Articular chondrocyte of knee joint (primary cell): ENCODE data around the gene ACTR6. TPM values are rescaled to one million over a fixed set of nuclear protein-coding genes. Genes with fewer than 3 reads are reported as not detected.

Experiments
- small RNA-seq: library from RNA; depleted of rRNA; stranded (forward); fragments of <200 nt; gene quantifications from one replicate; pipeline ENCODE3, GENCODE V24; 2012
- total RNA-seq: library from RNA; depleted of rRNA; stranded (reverse); fragments of >200 nt; gene quantifications from 2 replicates; pipeline ENCODE4 v1.2.3, GENCODE V29; 2012

Gene ACTR6
- total RNA-seq = 20.3 and 37.9 TPM in 2 replicates

DNA sequence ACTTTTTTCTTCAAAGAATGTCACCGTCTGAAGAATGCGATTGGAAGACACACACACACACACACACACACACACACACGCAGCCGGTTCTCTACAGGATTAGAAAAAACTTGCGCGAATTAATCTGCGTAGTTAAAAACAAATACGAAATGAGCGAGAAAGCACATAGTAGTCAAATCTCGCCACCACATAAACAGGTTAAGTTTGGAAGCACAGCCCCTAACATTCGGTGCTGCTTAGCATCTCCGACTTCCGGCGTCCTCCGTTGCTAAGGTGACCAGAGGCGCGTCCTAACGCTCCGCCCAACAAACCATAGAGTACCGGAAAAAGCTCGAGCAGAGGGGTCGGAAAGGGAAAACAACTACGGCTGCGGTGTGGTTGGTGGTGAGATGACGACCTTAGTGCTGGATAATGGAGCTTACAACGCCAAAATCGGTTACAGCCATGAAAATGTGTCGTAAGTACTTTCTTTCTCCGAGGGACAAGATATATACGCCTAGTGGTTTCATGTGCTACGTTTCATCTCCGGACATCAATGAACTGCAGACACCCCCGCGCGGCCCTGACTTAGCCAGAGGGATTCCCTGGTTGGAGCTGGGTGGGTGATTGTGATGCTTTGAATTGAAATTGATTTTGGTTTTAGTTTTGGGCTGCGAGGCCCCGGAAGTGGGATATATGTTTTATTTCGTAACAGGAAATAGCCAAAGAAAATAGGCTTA, at the start of gene ACTR6:
Gene ACTR6, plus strand, starts transcription at position 353 of the 719 bp plus-strand sequence. Its CDS starts 37 bp downstream, at position 390.

DNA sequence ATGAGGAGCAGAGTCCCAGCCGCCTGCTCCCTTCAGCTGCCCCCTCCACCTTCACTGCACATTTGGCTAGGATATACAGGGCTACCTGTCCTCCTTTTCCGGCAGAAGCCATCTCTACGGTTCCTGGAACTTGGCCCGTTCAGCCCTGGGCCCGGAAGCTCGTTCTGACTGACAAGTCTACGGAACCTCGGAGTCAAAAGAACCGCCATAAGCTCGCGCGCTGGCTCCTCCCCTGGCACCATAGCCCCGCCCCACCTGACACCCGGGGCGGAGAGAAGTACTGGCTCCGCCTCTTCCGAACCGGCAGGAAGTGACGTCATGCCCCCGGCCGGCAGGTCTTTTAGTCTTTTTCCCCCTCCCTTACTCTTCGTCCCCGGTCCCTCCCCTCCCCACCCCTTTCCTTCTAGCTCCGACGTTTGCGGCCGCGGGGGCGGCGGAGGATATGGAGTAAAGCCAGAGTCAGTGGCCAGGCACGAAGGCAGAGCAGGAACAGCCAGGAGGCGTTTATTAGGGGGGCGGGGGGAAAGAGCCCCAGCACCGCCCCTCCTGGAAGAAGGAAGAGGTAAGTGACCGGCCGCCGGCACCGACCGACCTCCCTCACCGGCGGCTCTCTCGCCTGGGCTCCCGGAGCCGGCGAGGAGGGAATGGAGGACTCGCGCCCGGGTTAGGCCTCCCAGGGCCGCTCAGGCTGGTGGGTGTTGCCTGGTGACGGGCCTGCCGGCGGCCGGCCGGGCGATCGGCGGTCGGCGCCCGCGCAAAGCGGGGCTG, 66.4 kb downstream of the ACTR6 start, which contains the start of the genes DEPDC4 and SCYL2:
Gene DEPDC4, minus strand, starts transcription at position 245 of the 768 bp plus-strand sequence. Its CDS starts 3 bp downstream, at position 242.
Gene SCYL2, plus strand, starts transcription at position 343 of the 768 bp plus-strand sequence. CDS start 15,794 bp downstream, outside the sequence.

Small RNAs within 50 kb of the gene (small RNA-seq; reads per million reads assigned to genes)
- gene MIR1827 (not detected), gene RF00019 (not detected), gene RN7SL176P (not detected)

Other genes with a start within 250 kb of the ACTR6 start
- gene ANKS1B, start 215.9 kb upstream of the ACTR6 start, total RNA-seq = 4.4 and 7.4 TPM in 2 replicates
- gene BLTP3B, start 57.9 kb upstream of the ACTR6 start, total RNA-seq = 73.8 and 81.8 TPM in 2 replicates
- gene DEPDC4, start 66.3 kb downstream of the ACTR6 start, total RNA-seq = 1.7 and 2.5 TPM in 2 replicates
- gene SCYL2, start 66.4 kb downstream of the ACTR6 start, total RNA-seq = 66.9 and 74.2 TPM in 2 replicates
- gene SLC17A8, start 156.3 kb downstream of the ACTR6 start, total RNA-seq = not detected in 2 replicates